GM19452 (cell line): ENCODE measurements around the gene HSD3B7.

Source experiments
- ATAC-seq: cut with Tn5 transposase; IDR thresholded peaks from one replicate; pipeline ENCODE4 v1.9.1; 2021; ENCODE audit not compliant: unreplicated experiment

Gene HSD3B7

DNA sequence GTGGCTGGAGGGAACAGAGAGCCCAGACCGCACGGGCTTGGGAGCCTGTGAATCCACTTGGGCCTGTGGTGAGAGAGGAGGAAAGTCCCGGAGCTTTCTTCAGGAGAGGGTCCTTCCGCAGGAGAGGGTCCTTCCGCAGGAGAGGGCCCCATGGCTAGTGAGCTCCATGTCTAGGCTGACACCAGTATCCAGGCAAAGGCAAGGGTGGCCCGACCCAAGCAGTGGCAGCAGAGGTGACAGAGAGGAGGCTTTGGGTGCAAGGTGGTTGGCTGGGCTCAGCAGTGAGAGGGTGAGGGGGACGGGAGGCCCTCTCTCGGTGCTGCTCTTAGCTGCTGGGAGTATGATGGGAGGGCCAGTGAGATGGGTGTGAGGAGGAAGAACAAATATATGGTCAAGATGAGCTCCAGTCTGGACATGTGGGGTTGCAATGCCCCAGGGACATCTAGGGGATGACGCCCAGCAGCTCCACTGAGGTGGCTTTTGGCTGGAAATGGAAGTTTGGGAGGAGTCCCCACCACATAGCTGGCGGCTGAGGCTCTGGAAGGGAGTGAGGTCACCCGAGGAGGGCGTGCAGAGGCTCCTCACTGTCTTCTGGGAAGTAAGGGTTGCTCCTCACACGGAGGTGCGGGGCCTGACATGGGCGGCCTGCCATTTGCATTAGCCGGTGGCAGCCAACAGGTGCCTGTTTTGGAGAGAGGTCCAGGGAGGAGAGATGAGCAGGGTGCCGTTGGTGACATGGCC, 2.3 kb upstream of the HSD3B7 start:
- ATAC-seq: no peak

- no peak for ATAC-seq
Measured at GRCh38 chr16:30983289-30983889, 1.6 kb upstream of the HSD3B7 start.

- ATAC-seq: no peak
Measured at GRCh38 chr16:30983898-30984610, 953 bp upstream of the HSD3B7 start.

GRCh38 chr16:30985401-30986128, 558 bp downstream of the HSD3B7 start:
- ATAC-seq: no peak

- ATAC-seq: no peak
Measured at GRCh38 chr16:30986129-30986991, 1.4 kb downstream of the HSD3B7 start.

GRCh38 chr16:30987581-30988190, 2.7 kb downstream of the HSD3B7 start:
- ATAC-seq: no peak

DNA sequence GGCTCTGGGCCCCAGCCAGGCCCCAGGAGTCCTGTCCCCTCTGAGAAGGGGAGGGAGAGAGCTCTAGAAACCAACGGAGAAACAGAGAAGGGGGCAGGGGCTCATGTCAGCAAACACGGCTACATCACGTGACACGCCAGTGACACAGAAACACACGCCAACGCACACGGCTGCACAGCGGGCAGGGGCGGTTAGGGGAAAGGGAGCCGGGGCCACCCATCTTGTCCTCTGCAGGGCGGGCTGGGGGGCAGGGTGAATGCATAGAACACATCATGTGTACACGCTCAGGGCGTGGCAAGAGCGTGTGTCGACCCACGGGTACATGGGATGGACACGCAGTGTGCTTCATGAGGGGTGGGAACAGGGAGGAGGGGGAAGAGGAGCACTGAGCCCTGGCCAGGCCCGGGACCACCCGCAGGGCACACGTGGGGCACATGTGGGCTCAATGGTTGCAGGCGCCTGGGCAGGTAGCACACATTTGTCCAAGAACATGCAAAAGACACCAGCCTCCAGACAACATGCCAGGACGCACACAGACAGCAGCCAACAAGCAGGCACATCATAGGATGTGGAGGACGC, 4.6 kb downstream of the HSD3B7 start:
- no peak for ATAC-seq

DNA sequence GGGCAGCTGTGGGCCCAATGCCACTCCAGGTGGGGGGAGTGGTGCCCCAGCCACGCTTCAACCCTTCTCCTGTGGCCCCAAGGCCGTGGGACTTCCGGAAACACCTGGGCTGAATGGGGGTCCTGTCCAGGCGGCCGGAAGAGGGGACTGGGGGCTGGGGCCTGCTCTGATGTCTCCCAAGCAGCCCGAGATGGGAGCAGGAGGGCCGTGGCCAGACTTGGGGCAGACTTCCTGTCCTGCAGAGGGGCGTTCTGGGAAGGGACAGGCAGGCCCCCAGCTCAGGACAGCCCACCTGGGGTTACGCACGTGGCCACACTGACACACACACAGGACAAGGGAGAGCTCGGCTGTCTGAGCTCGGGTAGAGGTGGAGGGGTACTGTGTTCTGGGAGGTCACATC, 5.1 kb downstream of the HSD3B7 start:
- ATAC-seq: no peak

- no peak for ATAC-seq
Measured at GRCh38 chr16:30991052-30991451, 6.0 kb downstream of the HSD3B7 start.

DNA sequence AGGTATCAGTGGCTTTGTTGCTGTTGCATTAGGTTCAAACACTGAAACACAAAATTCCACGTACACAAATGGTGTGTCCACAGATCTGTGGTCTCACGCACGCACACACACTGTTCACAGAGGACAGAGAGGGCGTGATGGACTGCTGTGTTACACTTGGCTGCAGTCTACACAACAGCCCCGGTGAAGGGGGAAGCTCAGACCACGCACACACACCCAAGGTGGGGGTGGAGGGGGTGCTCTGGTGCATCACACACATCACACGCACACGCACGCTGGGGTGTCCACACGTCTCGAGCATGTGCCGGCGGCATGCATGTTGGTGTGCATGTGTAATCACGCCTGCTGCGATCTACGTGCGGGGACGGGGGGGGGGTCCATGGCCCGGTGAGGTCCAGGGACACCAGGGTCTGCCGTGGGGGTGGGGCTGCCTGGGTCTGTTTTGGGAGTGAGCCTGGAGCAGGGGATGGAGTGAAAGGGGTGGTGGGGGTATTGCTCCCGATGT, 7.3 kb downstream of the HSD3B7 start:
- ATAC-seq: no peak

- ATAC-seq: no peak
Measured at GRCh38 chr16:30992931-30993816, 8.2 kb downstream of the HSD3B7 start.

DNA sequence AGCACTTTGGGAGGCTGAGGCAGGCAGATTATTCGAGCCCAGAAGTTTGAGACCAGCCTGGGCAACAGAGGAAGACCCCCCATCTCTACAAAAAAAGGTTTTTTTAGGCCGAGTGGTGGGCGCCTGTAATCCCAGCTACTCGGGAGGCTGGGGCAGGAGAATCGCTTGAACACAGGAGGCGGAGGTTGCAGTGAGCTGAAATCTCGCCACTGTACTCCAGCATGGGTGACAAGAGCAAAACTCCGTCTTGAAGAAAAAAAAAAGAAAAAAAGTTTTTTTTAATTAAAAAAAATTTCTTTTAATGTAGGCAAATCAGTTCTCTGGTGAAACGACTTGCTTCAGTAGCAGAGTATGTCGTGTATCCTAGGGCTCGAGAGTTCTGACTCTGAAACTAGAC, 10.9 kb downstream of the HSD3B7 start:
- no peak for ATAC-seq

DNA sequence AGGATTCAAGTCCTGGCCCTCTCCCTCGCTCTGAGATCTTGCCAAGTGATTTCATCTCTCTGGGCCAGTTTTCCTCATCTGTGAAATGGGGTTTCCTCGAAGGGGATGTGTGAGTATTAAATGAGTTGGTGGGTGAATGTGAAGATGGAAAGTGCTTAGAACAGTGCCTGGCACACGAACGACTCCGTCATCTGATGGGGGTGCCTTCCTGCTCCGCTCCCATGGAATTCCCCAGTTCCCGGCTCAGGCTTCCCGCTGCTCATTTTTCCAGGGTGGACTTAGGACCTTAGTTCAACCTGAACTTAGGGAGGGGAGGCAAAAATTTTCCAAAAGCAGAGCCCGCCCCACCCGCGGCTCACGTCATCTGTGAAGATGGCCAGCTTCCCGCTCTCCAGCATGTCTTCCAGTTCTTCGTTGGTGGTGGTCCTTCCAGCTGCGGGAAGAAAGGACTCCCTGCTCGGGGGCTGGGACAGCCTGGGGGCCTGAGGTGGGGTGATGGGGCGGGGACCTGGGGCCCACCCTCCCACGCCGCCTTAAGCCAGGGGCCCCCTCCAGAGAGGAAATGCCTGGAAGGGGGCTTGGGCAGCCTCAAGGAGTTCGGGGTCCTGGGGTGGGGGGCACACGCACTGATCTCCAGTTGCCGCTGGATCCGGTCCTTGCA, 11.4 kb downstream of the HSD3B7 start:
- no peak for ATAC-seq

DNA sequence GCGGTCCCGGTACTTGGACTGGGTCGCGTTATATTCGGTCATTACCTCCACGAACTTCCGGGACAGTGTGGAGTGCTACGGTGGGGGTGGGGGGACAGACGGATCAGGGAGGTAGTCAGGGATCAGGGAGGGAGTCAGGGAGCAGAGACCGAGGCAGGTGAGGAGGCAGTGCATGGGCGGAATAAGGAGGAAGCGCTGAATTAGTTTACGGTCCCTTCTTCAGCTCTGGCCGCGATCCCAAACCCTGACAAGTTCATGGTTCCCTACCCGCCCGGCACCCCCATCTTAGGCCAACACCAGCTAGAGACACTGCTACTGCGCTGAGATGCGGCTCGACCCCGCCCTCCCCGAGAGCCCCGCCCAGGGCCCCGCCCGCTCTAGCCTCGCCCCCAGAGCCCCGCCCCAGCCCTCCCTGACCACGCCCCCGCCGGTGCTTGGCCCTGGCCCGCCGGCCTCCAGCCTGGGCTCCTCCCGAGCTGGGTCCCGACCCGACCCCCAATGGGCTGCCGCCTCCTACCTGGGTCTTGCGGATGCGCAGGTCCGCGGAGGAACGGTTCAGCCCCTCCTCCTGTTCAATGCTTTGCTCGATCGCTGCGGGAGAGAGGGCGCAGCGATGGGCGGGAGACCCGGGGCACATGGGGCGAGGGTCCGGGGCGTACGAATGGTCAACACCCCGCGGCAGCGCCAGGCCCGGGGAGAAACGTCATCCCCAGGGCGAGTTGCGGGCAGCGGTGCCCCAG, 12.1 kb downstream of the HSD3B7 start:
- peak; percentile 76 for ATAC-seq

DNA sequence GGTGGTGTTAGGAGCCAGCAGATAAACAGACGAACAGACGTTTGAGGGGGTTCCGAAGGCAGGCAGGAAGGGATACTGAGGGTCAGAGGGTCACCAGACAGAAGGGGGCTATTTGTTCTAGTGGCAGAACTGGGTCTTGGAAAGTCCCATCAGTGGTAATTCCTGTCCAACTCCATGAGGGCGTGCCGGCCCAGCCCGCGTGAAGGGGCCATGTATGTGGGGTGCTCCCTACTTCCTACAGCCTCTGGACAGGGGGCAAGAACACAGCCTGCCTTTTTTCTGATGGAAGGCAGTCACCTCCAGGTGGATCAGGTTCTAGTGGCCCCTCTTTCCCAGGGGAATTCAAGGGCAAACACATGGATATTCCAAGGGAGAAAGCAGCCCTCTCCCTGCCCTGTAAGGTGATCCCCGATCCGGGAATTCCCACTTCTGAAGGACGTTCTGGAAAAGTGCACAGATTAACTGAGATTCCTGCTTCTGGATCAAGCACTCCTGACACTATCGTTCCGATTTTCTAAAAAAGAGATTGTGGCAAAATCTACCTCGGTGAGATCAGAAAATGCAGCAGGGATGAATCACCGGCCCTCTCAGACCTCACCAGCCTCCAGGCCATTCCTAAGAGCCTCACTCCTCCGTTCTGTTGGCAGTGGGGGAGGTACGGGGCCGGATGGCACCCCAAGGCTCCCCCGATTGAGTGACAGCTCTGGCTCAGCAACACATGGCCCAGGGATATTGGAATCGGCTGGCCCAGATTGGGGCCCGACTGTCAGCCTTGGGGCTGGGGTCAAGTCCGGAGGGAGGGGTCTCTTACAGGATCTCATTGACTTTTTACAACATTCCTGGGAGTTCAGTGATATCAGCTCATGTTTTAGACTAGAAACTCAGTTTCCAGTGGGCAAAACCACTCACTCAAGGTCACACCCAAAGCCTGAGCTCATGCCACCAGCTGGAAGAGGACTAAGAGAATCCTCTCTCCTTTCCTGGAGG, 13.0 kb downstream of the HSD3B7 start:
- ATAC-seq: no peak
